ENCODE measurements around the gene VPS54. TPM values are rescaled to one million over a fixed set of nuclear protein-coding genes. Genes with fewer than 3 reads are reported as not detected.
"Not testable (repeated sequence)": the region's sequence is repeated elsewhere in the genome, so short reads cannot be mapped to it uniquely, and the experiment has no call there.

The VPS54 gene
- total RNA-seq, 4 donors from 2014 or later = 19.0 to 24.1 (median 23.4) TPM

DNA sequence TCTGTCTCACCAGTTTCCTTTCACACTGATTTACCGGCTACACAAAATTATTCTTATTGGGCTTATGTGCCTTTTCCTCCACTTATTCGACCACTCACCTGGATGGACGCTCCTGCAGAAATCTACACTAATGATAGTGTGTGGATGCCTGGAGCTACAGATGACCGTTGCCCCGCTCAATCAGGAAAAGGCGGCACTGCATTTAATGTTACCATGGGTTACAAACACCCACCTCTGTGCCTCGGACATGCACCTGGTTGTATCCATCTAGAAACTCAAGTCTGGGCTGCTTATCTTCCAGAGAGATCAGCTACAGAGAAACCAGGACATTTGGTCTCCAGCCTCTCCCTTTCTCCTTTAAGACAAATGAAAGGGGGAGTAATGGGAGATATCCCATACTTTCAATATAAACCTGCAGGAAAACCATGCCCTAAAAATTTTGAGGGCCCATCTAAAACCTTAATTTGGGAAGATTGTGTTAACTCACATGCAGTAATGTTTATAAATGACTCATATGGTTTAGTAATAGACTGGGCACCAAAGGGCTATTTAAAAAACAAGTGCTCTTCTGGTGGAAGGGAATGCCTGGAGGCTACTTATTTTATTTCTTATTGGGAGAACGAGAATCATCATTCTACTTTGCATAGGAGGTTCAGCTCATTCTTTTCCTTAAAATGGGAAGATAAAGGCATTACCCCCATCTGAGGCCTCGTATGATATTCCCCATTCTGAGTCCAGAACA is 24.7 kb downstream of the VPS54 start:
- H3K27me3 ChIP-seq; H3K9me3 ChIP-seq; DNase-seq (ENCODE audit: extremely low spot score); H3K27ac ChIP-seq (replicated peaks in 1 of 4); intact Hi-C loops (cut with DNase I); H3K4me3 ChIP-seq; H3K36me3 ChIP-seq: not testable (repeated sequence)
- peaks cover 0 to 11% (median 1%) of the 10 kb centered on the region in 4 donors for H3K4me1 ChIP-seq
- WGBS = 95% methylated on average over 9 of the region's 9 CpGs

DNA sequence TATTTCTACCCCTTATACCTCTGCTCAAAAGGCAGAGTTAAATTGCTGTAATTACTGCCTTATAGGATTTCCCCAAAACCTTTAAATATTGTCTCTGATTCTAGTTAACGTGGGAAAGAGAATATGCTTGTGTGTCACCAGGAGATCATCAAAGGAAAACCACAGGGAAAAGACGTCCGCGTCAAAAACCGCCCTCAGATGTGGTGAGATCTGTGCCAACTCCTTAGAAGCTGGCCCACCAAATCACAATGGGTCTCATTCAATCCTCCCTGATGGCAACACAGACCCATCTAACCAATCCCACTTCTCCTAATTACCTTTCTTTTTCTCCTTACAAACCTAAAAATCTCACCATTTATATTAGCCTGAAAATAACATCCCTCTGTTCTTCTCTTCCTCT is 25.4 kb downstream of the VPS54 start:
- 92% methylated on average over 5 of the region's 5 CpGs for WGBS
- no peak overlapping the region for H3K4me3 ChIP-seq
- no peaks in the 10 kb centered on the region for H3K27me3 ChIP-seq
- no peaks in the 10 kb centered on the region for H3K36me3 ChIP-seq
- DNase-seq (ENCODE audit: extremely low spot score) = no peak
- peaks cover 0 to 11% (median 1%) of the 10 kb centered on the region in 4 donors for H3K4me1 ChIP-seq
- no peaks in the 10 kb centered on the region for H3K9me3 ChIP-seq
- intact Hi-C loops (cut with DNase I) = no loop called here
- no peak overlapping the region for H3K27ac ChIP-seq (replicated peaks in 1 of 4)
- TF ChIP-seq, protein P1, sequence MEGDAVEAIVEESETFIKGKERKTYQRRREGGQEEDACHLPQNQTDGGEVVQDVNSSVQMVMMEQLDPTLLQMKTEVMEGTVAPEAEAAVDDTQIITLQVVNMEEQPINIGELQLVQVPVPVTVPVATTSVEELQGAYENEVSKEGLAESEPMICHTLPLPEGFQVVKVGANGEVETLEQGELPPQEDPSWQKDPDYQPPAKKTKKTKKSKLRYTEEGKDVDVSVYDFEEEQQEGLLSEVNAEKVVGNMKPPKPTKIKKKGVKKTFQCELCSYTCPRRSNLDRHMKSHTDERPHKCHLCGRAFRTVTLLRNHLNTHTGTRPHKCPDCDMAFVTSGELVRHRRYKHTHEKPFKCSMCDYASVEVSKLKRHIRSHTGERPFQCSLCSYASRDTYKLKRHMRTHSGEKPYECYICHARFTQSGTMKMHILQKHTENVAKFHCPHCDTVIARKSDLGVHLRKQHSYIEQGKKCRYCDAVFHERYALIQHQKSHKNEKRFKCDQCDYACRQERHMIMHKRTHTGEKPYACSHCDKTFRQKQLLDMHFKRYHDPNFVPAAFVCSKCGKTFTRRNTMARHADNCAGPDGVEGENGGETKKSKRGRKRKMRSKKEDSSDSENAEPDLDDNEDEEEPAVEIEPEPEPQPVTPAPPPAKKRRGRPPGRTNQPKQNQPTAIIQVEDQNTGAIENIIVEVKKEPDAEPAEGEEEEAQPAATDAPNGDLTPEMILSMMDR (IDR thresholded peaks at IDR 0.05) = no peak
- TF ChIP-seq POLR2A (IDR thresholded peaks at IDR 0.05; ENCODE audit: low read depth) = no peak
- TF ChIP-seq EP300 (IDR thresholded peaks at IDR 0.05) = no peak
- TF ChIP-seq POLR2AphosphoS5 (IDR thresholded peaks at IDR 0.05) = no peak

DNA sequence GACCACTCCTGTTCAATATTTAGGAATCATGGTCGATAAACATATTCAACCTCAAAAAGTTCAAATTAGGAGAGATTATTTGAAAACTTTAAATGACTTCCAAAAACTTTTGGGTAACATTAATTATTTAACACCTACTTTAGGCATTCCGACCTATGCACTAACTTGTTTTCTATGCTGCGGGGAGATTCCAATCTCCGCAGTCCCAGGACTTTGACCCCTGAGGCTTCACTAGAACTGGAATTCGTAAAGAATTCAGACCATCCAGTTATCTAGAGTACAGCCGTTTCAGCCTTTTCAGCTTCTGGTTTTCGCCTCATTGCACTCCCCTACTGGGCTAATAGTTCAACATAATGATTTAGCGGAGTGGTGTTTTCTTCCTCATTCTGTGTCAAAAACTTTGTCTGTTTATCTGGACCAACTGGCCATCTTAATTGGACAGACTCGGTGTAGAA is 26.1 kb downstream of the VPS54 start:
- H3K4me3 ChIP-seq; H3K36me3 ChIP-seq; H3K27ac ChIP-seq (replicated peaks in 1 of 4); H3K9me3 ChIP-seq; H3K27me3 ChIP-seq; intact Hi-C loops (cut with DNase I); DNase-seq (ENCODE audit: extremely low spot score): not testable (repeated sequence)
- H3K4me1 ChIP-seq = peaks cover 0 to 11% (median 1%) of the 10 kb centered on the region in 4 donors
- 93% methylated on average over 9 of the region's 9 CpGs for WGBS

DNA sequence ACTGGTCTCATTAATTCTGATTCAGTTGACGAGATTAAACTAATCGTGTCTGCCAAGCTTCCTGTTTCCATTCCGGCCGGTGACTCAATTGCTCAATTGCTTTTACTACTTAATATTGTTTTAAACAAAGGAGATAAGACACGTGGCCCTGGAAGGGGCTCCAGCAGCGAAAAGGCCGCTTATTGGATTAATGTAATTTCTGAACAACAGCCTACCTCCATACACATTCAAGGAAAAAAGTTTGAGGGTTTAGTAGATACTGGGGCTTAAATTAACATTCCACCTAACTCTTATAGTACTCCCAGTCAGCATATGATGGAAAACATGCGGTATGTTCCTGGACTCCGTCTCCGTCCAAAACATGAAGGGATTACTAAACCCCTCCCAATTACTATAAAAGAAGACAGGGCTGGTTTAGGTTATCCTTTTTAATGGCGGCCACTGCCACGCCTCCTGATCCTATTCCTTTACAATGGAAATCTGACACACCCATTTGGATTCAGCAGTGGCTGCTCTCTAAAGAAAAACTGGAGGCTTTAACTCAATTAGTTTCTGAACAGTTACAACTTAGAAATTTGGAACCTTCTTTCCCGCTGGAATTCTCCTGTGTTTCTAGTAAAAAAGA is 27.1 kb downstream of the VPS54 start:
- no peak for DNase-seq (ENCODE audit: extremely low spot score)
- Histone ChIP-seq H3K27ac (replicated peaks in 1 of 4) (no peak overlapping the region), H3K36me3 (no peaks in the 10 kb centered on the region), H3K9me3 (no peaks in the 10 kb centered on the region), H3K4me3 (no peak overlapping the region), H3K4me1 (peaks cover 0 to 11% (median 1%) of the 10 kb centered on the region in 4 donors), H3K27me3 (no peaks in the 10 kb centered on the region)
- intact Hi-C loops (cut with DNase I) = no loop called here
- TF ChIP-seq, protein P1 (IDR thresholded peaks at IDR 0.05) = no peak
- no peak for TF ChIP-seq POLR2AphosphoS5 (IDR thresholded peaks at IDR 0.05)
- WGBS = 86% methylated on average over 13 of the region's 13 CpGs

DNA sequence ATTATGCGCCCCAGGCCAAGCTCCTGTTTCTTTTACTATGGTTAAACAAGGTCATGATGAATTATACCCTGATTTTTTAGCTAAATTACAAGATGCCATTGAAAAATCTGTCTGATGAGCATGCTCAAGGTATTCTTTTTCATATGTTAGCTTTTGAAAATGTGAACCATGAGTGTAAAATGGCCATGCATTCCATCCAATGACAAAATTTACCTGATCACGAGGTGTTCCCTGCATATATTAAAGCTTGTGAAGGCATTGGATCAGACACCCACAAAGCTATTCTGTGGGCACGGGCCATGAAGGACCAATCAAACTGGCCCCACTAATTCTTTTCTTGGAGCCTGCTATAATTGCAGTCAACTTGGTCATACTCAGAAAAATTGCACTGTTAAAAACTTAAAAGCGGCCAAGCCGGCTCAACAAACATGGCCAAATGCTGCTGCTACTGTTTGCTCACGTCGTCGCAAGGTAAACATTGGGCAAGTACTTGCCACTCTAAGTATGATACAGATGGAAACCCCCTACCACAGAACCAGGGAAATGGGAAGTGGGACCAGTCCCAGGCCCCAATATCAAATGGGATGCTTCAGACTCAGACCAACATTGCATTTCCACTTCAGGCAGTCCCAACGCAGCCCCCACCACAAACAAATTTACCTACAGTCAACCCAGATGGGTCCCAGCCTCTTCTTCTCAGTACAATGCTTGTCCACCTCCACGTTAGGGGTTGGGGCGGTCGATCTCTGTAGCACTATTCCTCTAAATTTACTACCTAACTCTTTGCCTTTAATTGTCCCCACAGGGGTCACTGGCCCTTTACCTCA is 27.8 kb downstream of the VPS54 start:
- H3K4me3 ChIP-seq; H3K27me3 ChIP-seq; H3K9me3 ChIP-seq; H3K36me3 ChIP-seq; H3K27ac ChIP-seq (replicated peaks in 1 of 4); DNase-seq (ENCODE audit: extremely low spot score); intact Hi-C loops (cut with DNase I): not testable (repeated sequence)
- H3K4me1 ChIP-seq = peaks cover 0 to 18% (median 5%) of the 10 kb centered on the region in 4 donors
- 99% methylated on average over 12 of the region's 12 CpGs for WGBS

DNA sequence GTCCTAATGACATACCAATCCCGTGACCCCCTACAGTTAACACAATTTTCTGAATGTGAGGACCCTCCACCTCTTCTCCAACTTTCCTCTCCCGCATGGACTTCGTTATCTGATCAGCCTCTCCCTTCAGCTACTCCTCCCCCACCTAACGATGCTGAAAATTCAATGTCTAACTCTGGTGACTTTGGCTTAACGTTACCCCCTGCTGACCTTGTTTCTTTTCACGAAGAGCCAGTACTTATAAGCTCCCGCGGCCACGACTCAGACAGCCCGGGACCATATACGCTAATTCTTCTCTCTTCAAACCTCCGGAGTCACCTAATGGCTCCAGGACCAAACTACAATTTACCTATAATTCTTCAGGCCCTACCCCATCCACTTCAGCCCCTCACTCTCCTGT is 29.2 kb downstream of the VPS54 start:
- no peaks in the 10 kb centered on the region for H3K27me3 ChIP-seq
- H3K9me3 ChIP-seq = no peaks in the 10 kb centered on the region
- DNase-seq (ENCODE audit: extremely low spot score) = no peak
- H3K36me3 ChIP-seq = no peaks in the 10 kb centered on the region
- WGBS = 89% methylated on average over 12 of the region's 12 CpGs
- H3K4me1 ChIP-seq = peaks cover 0 to 27% (median 13%) of the 10 kb centered on the region in 4 donors
- TF ChIP-seq EP300 (IDR thresholded peaks at IDR 0.05) (no peak), POLR2AphosphoS5 (IDR thresholded peaks at IDR 0.05) (no peak), POLR2A (IDR thresholded peaks at IDR 0.05; ENCODE audit: low read depth) (no peak)
- TF ChIP-seq, protein P1 (IDR thresholded peaks at IDR 0.05) = no peak
- no peak overlapping the region for H3K4me3 ChIP-seq
- no peak overlapping the region for H3K27ac ChIP-seq (replicated peaks in 1 of 4)
- intact Hi-C loops (cut with DNase I) = no loop called here

DNA sequence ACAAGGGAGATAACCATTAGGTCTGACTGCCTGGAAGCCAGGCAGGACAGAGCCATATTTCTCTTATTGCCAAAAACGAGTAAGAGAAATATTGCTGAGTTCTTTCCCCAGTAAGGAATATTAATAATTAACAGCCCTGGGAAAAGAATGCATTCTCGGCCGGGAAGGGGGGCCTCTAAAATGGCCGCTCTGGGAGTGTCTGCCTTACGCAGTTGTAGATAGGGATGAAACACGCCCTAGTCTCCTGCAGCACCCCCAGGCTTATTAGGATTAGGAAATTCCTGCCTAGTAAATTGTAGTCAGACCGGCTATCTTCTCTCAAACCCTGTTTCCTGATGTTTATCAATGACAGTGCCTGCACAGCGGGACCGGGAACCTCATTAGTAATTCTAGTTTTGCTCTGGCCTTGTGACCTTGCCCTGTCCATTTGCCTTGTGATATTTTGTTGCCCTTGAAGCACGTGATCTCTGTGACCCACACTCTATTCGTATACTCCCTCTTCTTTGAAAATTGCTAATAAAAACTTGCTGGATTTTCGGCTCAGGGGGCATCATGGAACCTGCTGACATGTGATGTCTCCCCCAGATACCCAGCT is 30.3 kb downstream of the VPS54 start:
- DNase-seq (ENCODE audit: extremely low spot score); intact Hi-C loops (cut with DNase I): not testable (repeated sequence)

More for the DNA sequence above, 30.3 kb downstream of the VPS54 start:
- WGBS = 95% methylated on average over 12 of the region's 12 CpGs
- H3K9me3 ChIP-seq; H3K27ac ChIP-seq (replicated peaks in 1 of 4); H3K36me3 ChIP-seq; H3K4me3 ChIP-seq; H3K27me3 ChIP-seq: not testable (repeated sequence)
- peaks cover 0 to 22% (median 15%) of the 10 kb centered on the region in 4 donors for H3K4me1 ChIP-seq

All from esophagus muscularis mucosa (tissue), 4 donors.